Myocyte (in vitro differentiated cells): ENCODE measurements around the gene SDE2. TPM values are rescaled to one million over a fixed set of nuclear protein-coding genes. Genes with fewer than 3 reads are reported as not detected.
"Not testable (repeated sequence)": the region's sequence is repeated elsewhere in the genome, so short reads cannot be mapped to it uniquely, and the experiment has no call there.

Source experiments
- DNase-seq: peaks from one replicate; pipeline ENCODE4 v3.0.0-alpha.2; 2012; ENCODE audit warnings: low read depth
- total RNA-seq: library from RNA; depleted of rRNA; stranded (reverse); fragments of >200 nt; gene quantifications from 2 replicates; pipeline ENCODE4 v1.2.3, GENCODE V29; 2014

Gene SDE2
- total RNA-seq, 1 donor from 2014 or later = 31.0 TPM

DNA sequence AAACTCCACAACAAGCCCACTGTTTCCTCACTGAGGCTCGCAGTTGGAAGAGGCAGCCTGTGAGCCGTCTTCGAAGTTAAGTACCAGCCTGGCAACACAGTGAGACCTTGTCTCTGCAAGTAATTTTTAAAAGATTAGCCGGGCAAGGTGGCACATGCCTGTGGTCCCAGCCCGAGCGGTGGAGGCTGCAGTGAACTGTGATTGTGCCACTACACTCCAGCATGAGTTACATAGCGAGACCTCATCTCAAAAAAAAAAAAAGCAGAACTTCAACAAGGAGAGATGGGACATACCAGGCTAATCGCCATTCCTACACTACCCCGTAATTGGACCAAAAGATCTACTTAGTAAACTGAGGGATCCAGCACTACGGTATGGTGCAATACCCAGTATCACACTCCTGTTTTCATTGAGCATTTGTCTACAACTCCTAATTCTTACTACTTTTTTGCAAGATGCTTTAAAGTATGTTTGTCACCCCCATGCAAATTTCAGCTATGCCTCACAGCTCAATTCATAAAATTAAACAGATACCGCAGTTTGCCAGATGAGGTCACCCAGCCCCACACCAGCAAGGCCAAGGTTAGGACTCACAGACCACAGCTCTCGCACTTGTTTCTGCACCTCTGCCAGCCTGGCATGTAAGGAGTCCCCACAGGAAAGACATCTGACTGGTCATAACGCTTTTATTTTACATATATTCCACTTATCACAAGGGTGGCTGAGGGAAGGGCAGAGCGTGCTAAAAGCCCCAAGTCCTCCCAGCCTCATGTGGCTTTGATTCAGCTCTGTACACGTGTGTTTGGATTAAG is 21.0 kb downstream of the SDE2 start:
- DNase-seq = no peak

- not testable (repeated sequence) for DNase-seq
Observed at GRCh38 chr1:225975146-225975545, 24.0 kb downstream of the SDE2 start.

GRCh38 chr1:225974454-225974853 is 24.7 kb downstream of the SDE2 start:
- no peak for DNase-seq

- DNase-seq = no peak
Observed at GRCh38 chr1:225973158-225973557, 26.0 kb downstream of the SDE2 start.

DNA sequence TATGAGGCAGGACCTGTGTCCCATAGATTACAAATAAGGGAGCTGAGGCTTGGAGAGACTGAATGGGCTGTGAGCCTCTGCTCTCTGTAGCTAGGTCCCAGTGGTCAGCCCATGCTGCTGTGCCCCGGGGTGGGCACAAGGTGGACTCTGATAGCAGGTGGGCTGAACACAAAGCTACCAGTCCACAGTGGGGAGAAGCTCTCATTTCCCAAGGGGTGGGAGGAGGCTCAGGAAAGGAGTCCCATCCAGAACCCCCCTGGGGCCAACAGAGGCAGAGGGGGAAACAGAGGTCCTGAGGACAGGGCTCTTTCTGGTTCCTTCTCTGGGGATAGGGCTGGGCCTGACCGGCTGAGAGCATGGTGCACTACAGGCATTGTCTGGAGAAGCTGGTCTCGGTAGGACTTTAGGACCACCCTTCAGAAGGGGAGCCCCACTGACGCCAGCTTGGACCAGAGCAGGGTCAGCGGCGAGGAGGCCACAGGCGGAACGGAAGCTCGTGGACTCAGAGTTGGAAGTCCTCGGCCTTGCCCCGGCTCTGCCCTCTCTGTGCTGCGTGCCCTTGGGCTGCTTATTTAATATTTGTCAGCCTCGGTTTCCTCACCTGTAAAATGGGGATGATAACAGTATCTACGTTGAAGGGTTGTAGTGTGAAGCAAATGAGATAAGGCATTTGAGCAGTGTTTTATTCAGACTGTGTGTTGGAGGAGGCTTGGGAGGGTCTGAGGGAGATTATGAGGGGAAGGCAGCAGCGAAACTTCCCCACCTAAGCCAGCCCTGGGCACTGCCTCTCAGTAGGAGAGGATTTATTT is 26.6 kb downstream of the SDE2 start:
- DNase-seq = no peak

DNA sequence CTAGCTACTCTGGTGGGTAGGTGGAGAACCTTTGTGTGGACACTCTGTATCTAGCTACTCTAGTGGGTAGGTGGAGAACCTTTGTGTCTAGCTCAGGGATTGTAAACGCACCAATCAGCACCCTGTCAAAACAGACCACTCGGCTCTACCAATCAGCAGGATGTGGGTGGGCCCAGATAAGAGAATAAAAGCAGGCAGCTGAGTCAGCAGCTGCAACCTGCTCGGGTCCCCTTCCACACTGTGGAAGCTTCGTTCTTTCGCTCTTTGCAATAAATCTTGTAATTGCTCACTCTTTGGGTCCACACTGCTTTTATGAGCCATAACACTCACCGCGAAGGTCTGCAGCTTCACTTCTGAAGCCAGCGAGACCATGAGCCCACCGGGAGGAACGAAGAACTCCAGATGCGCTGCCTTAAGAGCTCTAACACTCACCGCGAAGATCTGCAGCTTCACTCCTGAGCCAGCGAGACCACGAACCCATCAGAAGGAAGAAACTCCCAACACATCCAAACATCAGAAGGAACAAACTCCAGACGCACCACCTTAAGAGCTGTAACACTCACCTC is 28.5 kb downstream of the SDE2 start:
- DNase-seq = not testable (repeated sequence)

GRCh38 chr1:225969751-225970150 is 29.4 kb downstream of the SDE2 start:
- DNase-seq = not testable (repeated sequence)

- no peak for DNase-seq
Observed at GRCh38 chr1:225965231-225965630, 33.9 kb downstream of the SDE2 start.

DNA sequence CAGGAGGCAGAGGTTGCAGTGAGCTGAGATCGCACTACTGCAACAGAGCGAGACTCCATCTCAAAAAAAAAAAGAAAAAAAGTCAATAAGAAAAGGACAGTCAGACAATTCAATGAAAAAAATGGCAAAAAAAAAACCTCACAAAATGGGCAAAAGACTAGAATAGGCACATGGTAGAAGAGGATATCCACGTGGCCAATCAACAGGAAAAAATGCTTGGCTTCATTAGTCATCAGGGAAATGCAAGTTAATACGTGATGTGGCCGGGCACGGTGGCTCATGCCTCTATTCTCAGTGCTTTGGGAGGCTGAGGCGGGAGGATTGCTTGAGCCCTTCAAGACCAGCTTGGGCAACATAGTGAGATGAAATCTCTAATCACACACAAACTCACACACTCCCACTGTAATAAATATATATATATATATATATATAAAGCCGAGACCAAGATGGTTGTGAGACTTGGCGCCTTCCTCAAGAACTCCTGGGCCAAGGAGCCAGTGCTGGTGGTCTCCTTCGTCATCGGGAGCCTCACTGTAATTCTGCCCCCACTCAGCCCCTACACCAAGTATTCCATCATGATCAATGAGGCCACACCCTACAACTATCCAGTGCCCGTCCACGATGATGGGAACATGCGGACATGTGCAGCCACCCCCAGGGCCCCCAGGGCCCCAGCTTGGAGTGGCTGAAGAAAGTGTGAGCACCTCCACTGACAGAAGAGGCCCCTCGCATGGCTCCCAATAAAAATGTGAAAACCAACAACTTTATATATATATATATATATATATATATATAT is 35.2 kb downstream of the SDE2 start:
- DNase-seq = no peak

DNA sequence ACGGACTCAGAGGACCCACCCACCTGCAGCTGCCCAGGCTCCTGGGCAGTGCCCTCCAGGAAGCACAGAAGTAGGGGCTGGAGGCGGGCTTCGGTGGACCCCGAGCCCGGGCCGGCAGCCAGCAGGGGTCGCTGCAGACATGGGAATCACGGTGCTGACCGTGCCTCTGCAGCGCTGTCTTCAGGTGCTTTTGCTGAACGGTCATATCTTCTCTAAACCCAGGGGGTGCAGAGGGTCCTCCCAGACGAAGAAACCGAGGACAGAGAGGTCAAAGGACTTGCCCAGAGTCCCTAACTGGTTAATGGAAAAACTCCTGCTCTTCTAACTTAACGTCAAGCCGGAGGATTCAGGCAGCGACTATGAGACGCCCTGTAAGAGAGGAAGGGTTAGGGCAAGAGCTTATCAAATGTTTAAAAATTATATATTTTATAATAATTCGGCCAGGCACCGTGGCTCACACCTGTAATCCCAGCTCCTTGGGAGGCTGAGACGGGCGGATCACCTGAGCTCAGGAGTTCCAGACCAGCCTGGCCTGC is 36.6 kb downstream of the SDE2 start:
- DNase-seq = no peak

DNA sequence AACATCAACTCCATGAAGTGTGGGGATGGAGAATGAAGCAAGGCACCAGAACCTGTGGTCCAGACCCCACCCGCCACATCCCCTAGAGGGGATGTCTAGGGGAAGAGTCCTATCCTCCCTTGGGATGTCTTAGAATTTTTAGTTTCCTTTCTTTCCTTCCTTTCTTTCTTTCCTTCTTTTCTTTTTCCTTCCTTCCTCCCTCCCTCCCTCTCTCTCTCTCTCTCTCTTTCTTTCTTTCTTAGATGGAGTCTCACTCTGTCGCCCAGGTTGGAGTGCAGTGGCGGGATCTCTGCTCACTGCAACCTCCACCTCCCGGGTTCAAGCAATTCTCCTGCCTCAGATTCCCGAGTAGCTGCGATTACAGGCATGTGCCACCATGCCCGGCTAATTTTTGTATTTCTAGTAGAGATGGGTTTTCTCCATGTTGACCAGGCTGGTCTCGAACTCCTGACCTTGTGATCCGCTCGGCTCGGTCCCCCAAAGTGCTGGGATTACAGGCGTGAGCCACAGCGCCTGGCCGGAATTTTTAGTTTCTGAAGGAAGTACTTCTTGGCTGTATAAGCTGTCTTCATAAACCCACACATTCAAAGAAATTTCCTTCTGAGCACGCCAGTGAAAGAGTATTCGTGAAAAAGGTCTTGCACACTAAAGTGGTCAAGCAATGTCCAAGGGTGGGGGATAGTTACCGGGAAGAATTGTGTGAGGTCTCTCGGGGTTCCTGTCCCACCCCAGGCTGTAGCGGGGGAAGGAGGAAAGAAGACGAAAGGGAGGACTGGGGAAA is 37.3 kb downstream of the SDE2 start:
- no peak for DNase-seq

DNA sequence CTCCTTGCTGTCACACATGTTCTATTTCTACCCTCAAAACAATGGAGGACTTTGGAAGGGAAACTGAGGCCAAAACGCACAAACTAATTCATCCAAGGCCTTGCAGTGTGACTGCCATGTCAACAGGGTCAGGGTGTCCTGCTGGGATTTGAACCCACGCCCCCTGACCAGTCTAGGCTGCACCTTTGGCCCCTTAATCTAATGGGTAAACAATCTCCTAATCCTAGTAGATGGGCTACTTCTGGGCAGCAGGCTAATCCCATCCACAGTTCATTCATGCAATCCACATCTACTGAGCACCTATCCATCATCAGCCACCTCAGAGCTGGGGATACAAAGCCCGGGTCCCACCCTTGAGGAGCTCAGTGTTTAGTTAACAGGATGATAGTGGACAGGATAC is 41.1 kb downstream of the SDE2 start:
- no peak for DNase-seq

DNA sequence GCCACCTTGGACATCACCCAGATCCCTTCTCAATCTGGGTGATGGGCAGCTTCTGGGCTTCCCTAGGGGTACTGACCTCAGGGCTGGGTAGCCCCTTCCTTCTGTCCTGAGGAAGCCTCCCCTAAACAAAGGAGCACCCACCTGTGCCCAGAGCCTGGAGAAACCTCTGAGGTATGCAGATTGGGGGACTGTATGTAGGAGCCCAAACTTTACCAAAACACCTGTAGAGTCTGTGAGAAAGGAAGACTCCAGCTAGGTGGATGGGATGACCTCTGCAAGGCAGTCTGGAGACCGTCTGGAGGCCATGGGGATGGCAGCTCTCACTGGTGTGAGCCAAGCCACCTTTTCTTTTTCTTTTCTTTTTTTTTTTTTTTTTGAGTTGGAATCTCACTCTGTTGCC is 44.4 kb downstream of the SDE2 start:
- DNase-seq = no peak

GRCh38 chr1:225953315-225953714 is 45.8 kb downstream of the SDE2 start:
- no peak for DNase-seq

- no peak for DNase-seq
Observed at GRCh38 chr1:225950905-225951497, 48.1 kb downstream of the SDE2 start.

DNA sequence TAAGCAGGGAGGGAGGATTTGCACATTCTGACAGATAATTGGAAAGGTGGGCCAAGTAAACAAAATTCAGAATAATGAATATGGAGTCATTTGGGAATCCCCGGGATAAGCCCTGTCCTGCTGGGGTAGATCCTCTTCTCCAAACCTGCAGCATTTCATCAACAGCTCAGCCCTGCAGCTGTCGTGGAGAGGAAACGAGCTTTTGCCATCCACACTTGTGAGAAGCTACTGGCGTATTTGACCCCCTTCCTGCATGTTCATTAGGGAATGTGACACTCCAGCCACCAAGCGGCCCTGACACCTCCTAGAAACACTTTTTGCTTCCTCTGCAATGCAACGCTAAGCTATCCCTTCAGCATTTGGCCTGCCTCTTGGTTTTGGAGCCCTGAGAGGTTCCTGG is 50.1 kb downstream of the SDE2 start:
- peak; percentile 24 for DNase-seq

DNA sequence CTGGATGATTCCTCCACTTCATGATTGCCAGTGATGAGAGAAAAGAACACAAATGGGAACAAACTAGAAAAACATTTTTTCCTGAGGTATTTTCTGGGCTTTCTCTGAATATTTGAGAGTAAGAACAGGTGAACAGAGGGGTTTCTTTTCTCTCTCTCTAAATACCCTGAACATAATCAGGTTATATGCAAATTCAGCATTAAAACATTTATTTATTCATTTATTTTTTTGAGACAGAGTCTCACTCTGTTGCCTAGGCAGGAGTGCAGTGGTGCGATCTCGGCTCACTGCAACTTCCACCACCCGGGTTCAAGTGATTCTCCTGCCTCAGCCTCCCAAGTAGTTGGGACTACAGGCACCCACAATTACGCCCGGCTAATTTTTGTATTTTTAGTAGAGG is 52.3 kb downstream of the SDE2 start:
- DNase-seq = no peak

DNA sequence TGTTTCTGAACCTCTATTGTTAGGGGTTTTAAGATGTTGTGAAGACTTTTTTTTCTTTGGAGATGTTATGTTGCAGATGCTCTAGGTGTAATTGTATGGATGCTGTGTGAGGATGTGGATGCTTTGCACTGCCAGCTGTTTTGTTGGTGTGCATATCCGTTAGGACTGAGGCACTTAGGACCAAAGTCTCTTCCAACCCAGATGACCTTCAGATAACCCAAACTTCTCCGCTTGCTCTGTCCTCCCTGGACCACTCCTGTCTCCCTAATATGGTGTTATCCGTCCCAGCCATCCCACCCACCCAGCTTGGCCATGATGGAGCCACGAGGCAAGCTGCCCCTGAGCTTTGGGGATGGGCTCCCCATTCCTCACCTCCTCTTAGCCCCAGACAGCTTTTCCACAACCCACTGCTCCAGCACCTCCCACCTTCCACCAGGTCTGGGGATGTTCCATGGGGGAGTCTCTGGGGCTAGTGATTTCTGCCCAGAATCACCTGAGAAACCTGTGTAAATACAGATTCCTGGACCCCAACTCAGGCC is 53.0 kb downstream of the SDE2 start:
- no peak for DNase-seq

DNA sequence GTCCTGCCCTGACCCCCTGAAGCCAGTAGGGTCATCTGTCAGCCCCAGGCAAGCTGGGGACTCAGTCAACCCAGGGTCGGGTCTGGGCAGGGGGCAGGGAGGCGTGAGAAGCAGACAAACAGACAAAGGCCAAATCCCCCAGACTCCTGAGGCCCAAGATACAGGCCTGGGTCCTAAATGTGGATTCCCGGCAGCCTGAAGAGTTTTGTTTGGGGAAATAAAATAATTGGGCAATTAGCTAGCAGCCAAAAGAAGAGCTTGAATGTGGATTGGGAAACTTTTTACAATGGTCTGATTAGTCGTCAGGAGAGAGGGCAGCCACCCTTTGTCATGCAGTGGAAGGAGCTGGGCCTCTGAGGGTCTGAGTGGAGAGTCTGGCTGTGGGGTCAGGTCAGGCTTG is 53.6 kb downstream of the SDE2 start:
- no peak for DNase-seq

- DNase-seq = no peak
Observed at GRCh38 chr1:225944951-225945350, 54.2 kb downstream of the SDE2 start.
